HL-60/S4 treated with phorbol 12-myristate 13-acetate at 8.2 ng/mL for 4 days and 3 days (cell line): Measurements from ENCODE around the gene ATL3.
"Not testable (repeated sequence)": the region's sequence is repeated elsewhere in the genome, so short reads cannot be mapped to it uniquely, and the experiment has no call there.

ENCODE experiments used
- in situ Hi-C: fragments of 300-500 bp; cut with MboI; formaldehyde crosslinking; loops from 2 replicates; pipeline ENCODE4 v1.15.0; 2022; ENCODE audit warnings: low sequenced_read_pairs

Gene ATL3

DNA sequence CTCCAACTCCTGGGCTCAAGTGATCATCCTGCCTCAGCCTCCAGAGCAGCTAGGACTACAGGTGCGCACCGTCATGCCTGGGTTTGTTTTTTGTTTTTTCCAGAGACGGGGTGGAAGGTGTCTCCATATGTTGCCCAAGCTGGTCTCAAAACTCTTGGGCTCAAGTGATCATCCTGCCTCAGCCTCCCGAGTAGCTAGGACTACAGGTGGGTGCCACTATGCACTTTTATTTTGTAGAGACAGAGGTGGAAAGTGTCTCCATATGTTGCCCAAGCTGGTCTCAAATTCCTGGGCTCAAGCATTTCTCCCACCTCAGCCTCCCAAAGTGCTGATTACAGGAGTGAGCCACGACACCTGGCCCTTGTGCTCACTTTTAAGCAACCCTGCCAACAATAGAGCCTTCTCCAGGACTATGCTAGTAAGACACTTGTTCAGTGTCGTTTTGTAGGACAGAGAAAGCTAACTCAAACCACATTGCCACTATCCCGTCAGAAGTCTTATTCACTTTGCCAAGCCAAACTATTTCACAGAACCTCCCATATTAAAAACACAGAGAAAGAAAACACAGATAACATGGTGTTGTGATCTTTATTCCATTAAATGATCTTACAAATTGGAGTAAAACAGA lies 47.5 kb downstream of the ATL3 start:
- in situ Hi-C loops, result no loop called here

GRCh38 chr11:63622323-63622722 lies 48.9 kb downstream of the ATL3 start:
- in situ Hi-C loops, result no loop called here

- in situ Hi-C loops, result no loop called here
These were observed 50.1 kb downstream of the ATL3 start for GRCh38 chr11:63621071-63621470.

DNA sequence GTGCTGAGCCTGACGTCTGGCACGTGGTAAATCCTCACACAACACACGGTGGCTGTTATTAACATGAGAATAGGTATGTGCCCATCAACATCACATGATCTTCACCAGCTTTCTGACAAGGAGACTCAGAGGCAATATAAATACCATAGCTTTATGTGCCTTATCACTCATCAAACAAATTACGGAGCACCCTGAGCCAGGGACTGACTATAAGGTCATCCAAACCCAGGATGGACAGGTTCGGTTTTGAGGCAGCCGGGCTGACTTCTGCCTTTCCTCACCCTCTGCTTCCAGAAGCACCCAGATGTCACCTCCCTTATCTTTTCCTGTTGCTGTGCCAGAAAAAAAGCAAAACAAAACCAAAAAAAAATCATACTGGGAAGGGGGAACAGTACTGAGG lies 51.2 kb downstream of the ATL3 start:
- in situ Hi-C loops, result no loop called here

- in situ Hi-C loops, result not testable (repeated sequence)
These were observed 53.5 kb downstream of the ATL3 start for GRCh38 chr11:63617686-63618085.

- in situ Hi-C loops, result no loop called here
These were observed 54.2 kb downstream of the ATL3 start for GRCh38 chr11:63616953-63617352.

- in situ Hi-C loops, result no loop called here
These were observed 57.0 kb downstream of the ATL3 start, which contains the start of gene PLAAT3 for GRCh38 chr11:63614136-63614671. Gene PLAAT3 (minus strand): TSS chr11:63614433. CDS start chr11:63614014, 419 bp downstream.

DNA sequence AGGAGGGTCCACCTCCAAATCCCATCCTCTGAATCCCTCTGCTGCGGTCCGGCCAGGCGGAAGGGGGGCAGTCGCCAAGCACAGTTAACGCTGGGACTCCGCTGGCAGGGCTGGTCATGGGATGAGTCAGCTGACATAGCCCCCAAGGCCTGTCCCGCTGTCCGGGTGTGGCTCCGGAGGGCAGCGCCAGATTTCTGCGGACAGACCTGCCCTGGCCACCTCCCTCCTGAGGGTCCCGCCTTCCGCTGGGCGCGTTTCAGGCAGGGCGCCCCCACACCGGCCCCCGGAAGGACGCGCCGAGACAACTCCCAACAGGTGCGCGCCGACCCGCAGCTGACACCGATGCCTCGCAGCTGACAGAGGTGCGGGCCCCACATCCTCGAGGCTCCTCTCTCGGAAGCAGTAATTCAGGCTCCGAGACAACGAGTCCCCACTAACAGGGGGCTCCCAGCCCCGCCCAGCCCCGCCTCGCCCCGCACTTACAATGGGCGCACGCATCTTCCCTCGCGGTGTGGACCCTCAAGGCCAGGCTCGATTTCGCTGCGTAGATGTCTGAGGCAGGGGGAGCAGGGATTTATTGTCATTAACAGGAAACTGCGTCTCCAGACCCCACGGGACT lies 57.5 kb downstream of the ATL3 start:
- in situ Hi-C loops, result no loop called here

DNA sequence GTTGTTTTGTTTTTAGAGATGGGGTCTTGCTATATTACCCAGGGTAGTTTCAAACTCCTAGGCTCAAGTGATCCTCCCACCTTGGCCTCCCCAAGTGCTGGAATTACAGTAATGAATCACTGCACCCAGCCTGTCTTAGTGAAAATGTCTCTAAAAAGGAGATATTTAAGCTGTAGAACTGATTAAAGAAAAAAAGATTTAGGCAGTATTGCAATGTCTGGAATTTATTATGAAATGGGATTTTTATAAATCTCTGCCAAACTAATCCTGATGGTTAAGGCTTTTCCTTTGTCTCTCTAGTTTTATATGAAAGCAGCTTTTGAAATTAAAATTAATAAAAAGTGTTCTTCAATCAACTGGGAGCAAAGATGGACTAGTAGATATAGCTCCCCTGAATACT lies 59.0 kb downstream of the ATL3 start:
- in situ Hi-C loops, result no loop called here

DNA sequence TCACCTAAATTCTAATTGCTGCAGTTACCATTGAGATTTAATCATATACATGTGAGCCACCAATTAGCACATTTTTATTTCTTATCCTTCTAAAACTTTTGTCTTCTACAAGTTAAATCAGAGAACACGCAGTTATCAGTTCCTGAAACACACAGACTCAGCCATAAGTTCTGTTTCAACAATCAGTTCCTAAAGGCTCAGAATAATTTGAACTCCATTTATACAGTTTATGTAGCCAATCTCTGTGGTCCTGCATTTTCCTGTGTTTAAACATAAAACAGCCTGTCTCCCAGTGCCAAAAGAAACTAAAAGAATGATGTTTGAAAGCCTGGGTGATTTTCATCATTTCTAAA lies 59.8 kb downstream of the ATL3 start:
- in situ Hi-C loops, result no loop called here

DNA sequence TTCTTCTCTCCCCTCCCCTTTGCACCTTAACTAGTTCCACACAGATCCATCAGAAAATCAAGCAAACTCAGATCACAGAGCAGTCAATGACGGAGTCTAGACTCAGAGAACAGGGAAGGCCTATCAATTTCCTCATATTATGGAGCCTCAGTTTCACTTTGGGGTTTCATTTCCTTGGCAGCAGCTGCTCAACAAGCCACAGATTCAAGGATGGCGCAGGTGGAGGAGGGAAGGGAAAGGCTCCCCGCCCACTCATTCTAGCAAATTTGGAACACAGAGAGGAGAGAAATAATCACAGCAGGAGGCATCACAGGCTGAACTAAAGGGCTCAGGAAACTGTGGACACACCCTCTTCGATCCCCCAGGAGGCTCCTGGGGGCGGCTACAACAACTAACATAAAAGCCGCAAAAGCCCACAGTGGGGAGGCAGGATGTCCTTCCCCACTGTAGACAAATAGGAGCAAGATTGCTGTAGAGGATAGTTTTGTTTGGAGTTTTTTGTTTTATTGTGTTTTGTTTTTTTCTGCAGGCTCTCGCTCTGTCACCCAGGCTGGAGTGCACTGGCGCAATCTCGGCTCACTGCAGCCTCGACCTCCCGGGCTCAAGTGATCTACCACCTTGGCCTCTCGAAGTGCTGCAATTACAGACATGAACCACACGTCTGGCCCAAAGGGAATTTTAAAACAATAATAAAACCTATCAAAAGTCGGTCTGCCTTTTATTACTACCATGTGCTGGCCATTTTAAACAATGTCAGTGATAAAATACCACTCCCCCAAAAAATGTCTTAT lies 60.4 kb downstream of the ATL3 start:
- in situ Hi-C loops, result no loop called here

DNA sequence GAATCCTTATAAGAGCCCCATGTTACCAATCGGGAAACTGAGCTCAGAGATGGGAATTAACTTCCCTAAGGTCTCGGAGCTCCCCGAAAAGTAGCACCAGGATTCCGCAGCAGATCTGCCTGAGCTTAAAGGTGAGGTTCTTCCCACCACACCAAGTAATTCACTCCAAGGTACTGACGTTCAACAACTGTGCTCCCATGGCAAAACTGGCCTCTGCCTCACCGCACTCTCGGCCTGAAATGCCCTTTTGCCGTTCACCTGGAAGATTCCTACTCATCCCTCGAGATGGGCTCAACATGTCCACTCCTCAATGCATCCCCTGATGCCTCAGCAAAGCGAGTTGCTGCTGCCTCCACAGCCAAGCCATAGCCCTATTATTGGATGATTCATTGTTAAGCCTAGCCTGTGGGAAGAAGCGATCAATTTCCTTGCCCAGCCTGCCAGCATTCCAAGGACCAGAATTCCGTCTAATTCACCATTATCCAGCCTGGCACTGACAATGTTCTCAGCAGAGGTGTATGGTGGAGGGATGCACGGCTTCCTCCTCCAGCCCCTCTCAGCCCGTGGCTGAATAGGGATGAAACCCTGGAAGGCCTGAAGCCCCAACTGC lies 61.1 kb downstream of the ATL3 start:
- in situ Hi-C loops, result no loop called here

- in situ Hi-C loops, result no loop called here
These were observed 61.6 kb downstream of the ATL3 start for GRCh38 chr11:63609536-63609935.

- in situ Hi-C loops, result no loop called here
These were observed 62.5 kb downstream of the ATL3 start for GRCh38 chr11:63608353-63609345.

GRCh38 chr11:63603180-63603518 lies 68.0 kb downstream of the ATL3 start:
- in situ Hi-C loops, result no loop called here

DNA sequence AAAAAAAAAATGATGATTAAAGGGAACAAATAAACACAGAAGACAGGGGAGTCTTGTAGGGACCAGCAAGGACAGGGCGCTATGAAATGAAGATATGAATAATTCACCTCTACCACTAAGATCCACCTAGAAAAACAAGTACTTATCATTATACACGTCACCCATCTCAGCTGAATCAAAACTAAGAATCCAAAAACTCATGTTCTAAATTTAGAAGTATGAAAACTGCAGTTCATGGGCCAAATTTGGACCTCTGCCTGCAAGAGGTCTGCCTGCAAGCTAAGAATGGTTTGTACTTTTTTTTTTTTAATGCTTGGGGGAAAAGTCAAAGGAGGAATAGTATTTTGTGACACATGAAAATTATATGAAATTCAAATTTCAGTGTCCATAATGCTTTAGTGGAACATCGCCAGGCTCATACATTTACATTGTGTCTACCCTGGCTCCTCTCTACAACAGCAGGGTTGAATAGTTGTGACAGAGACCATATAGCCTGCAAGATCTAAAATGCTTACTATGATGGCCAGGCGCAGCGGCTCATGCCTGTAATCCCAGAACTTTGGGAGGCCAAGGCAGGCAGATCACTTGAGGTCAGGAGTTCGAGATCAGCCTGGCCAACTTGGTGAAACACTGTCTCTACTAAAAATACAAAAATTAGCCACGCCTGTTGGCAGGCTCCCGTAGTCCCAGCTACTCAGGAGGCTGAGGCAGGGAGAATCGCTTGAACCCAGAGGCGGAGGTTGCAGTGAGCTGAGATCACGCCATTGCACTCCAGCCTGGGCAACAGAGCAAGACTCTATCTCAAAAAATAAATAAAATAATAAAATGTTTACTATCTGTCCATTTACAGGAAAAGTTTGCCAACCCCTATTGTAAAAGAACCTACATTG lies 68.6 kb downstream of the ATL3 start:
- in situ Hi-C loops, result not testable (repeated sequence)

DNA sequence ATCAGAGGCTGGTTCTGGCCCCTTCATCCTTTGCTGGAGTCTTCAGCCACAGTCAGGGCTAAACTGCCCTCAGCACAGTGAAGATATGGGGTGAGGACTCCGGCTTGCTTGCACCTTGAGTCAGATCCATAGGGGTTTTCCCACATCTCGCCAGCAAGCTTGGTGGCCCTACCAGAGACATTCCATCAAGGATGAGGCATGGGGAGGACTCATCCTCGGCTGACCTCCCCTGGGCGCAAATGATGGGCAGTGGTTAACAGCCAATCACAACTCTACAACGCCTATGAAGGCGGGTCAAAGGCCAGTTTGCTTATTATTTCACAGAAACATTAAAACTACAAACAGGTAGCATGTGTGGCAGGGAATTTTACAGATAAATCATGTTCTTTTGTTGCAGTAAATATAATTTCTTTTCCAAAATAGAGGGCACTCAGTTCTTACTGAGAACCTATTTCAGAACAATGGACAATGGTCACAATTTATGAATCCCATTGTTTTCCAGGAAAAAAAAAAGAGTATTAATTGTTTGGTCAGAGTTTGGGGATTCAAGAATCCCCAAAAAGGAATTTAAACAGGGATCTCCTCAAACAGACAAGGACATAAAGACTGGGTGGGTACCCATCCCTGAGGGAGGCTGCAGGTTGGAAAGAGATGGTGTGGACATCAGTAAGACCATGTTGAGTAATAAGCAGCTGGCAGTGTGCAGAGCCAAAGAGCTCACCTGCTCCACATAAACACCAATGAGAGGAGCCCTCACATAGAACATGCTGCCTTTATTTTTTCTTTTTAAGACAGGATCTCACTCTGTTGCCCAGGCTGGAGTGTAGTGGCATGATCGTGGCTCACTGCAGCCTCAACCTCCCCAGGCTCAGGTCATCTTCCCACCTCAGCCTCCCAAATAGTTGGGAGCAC lies 71.7 kb downstream of the ATL3 start:
- in situ Hi-C loops, result no loop called here

GRCh38 chr11:63598556-63598955 lies 72.6 kb downstream of the ATL3 start:
- in situ Hi-C loops, result no loop called here
